ENCODE measurements around the gene GBX1.

- TF ChIP-seq POLR2AphosphoS5 (IDR thresholded peaks at IDR 0.05; ENCODE audit: low read depth, low read length) (no peak), REST (IDR thresholded peaks at IDR 0.05; ENCODE audit: insufficient read depth in 1 of 2, low read depth in 2 of 2, low read length in 2 of 2) (no peak), FOXP2 (optimal IDR thresholded peaks at IDR 0.05; ENCODE audit: borderline replicate concordance, extremely low read depth, extremely low read length, insufficient read depth) (no peak), TAF1 (IDR thresholded peaks at IDR 0.05; ENCODE audit: borderline replicate concordance, insufficient read depth, low read length) (no peak)
Measured at GRCh38 chr7:151114151-151115090, 53.1 kb downstream of the GBX1 start.

Measured in PFSK-1 (cell line).